Activated CD4-positive, alpha-beta T cell treated with anti-CD3 and anti-CD28 coated beads for 36 hours (primary cell): Measurements from ENCODE around the gene ABCA7. TPM values are rescaled to one million over a fixed set of nuclear protein-coding genes. Genes with fewer than 3 reads are reported as not detected.

ENCODE experiments used
- total RNA-seq, 2 experiments: library from RNA; stranded (reverse); gene quantifications; one replicate each; pipeline ENCODE4 v1.2.3, GENCODE V29; 2021

The ABCA7 gene
- total RNA-seq, 2 experiments from 2014 or later: 14.4 to 16.9 TPM

Other genes starting within 250 kb of the ABCA7 start
- gene PTBP1, start 242.7 kb upstream of the ABCA7 start, total RNA-seq: 100 to 1,000 TPM; 584 to 738 TPM
- not detected for gene PLPPR3, start 218.2 kb upstream of the ABCA7 start, total RNA-seq
- not detected for gene AZU1, start 212.3 kb upstream of the ABCA7 start, total RNA-seq
- not detected for gene PRTN3, start 199.1 kb upstream of the ABCA7 start, total RNA-seq
- gene ELANE, start 187.8 kb upstream of the ABCA7 start, total RNA-seq: not detected
- gene CFD, start 180.4 kb upstream of the ABCA7 start, total RNA-seq: 1 to 10 TPM in 1 of 2 experiments, under 1 TPM in 1; 0.79 to 1.5 TPM
- 10 to 100 TPM; 52.6 to 70.3 TPM for gene MED16, start 146.9 kb upstream of the ABCA7 start, total RNA-seq
- gene RNU6-9, start 146.6 kb upstream of the ABCA7 start, total RNA-seq: not detected
- 10 to 100 TPM; 73.7 to 83.3 TPM for gene R3HDM4, start 126.9 kb upstream of the ABCA7 start, total RNA-seq
- 10 to 100 TPM; 14.3 to 18.4 TPM for gene KISS1R, start 122.8 kb upstream of the ABCA7 start, total RNA-seq
- 10 to 100 TPM; 25.1 to 36.0 TPM for gene ARID3A, start 114.1 kb upstream of the ABCA7 start, total RNA-seq
- 10 to 100 TPM; 71.6 to 87.8 TPM for gene WDR18, start 55.8 kb upstream of the ABCA7 start, total RNA-seq
- gene GRIN3B, start 39.7 kb upstream of the ABCA7 start, total RNA-seq: under 1 TPM in 1 of 2 experiments, not detected in 1; 0.09 TPM
- 100 to 1,000 TPM; 106 to 128 TPM for gene TMEM259, start 19.0 kb upstream of the ABCA7 start, total RNA-seq
- not detected for gene RNU6-2, start 18.6 kb upstream of the ABCA7 start, total RNA-seq
- 100 to 1,000 TPM; 108 to 130 TPM for gene CNN2, start 13.5 kb upstream of the ABCA7 start, total RNA-seq
- gene ARHGAP45, start 27.1 kb downstream of the ABCA7 start, total RNA-seq: 100 to 1,000 TPM; 107 to 137 TPM
- gene POLR2E, start 55.3 kb downstream of the ABCA7 start, total RNA-seq: 100 to 1,000 TPM; 171 to 229 TPM
- gene GPX4, start 63.9 kb downstream of the ABCA7 start, total RNA-seq: 100 to 1,000 TPM; 192 to 218 TPM
- gene SBNO2, start 134.2 kb downstream of the ABCA7 start, total RNA-seq: 100 to 1,000 TPM; 108 to 113 TPM
- gene STK11, start 165.7 kb downstream of the ABCA7 start, total RNA-seq: 10 to 100 TPM; 49.2 to 61.5 TPM
- gene CBARP, start 197.9 kb downstream of the ABCA7 start, total RNA-seq: 1 to 10 TPM in 1 of 2 experiments, under 1 TPM in 1; 0.82 to 1.1 TPM
- gene ATP5F1D, start 201.6 kb downstream of the ABCA7 start, total RNA-seq: 100 to 1,000 TPM; 161 to 180 TPM
- 10 to 100 TPM; 46.5 to 47.9 TPM for gene MIDN, start 208.5 kb downstream of the ABCA7 start, total RNA-seq
- gene CIRBP, start 229.2 kb downstream of the ABCA7 start, total RNA-seq: 100 to 1,000 TPM; 123 to 188 TPM
- 10 to 100 TPM; 75.3 to 88.3 TPM for gene FAM174C, start 235.4 kb downstream of the ABCA7 start, total RNA-seq
- gene EFNA2, start 245.8 kb downstream of the ABCA7 start, total RNA-seq: not detected